NCI-H345 treated with DMSO at 0.1 percent for 48 hours (cell line): ENCODE results near the gene LRCH3.

ENCODE experiments used
- DNase-seq: peaks from one replicate; lab custom pipeline; 2025; ENCODE audit not compliant: unreplicated experiment; lab: John Stamatoyannopoulos, UW

The LRCH3 gene

GRCh38 chr3:197791113-197791891 is at the start of gene LRCH3:
Gene LRCH3, plus strand, starts transcription at chr3:197791254. Its CDS starts 25 bp downstream, at chr3:197791279.
- peak; percentile 74 for DNase-seq

- DNase-seq: no peak
Measured at GRCh38 chr3:197742787-197743186, 48.3 kb upstream of the LRCH3 start.

GRCh38 chr3:197746209-197746608 is 44.8 kb upstream of the LRCH3 start:
- no peak for DNase-seq

GRCh38 chr3:197746801-197747237 is 44.2 kb upstream of the LRCH3 start:
- no peak for DNase-seq

GRCh38 chr3:197748597-197749314 is 42.3 kb upstream of the LRCH3 start:
- DNase-seq: no peak

- DNase-seq: peak; percentile 78
Measured at GRCh38 chr3:197749315-197749600, 41.8 kb upstream of the LRCH3 start.

- peak; percentile 78 for DNase-seq
Measured at GRCh38 chr3:197749601-197750395, 41.3 kb upstream of the LRCH3 start, which contains the start of gene FYTTD1. Gene FYTTD1, plus strand, starts transcription at chr3:197749883. Its CDS starts 89 bp downstream, at chr3:197749972.

- DNase-seq: peak; percentile 59
Measured at GRCh38 chr3:197750396-197750831, 40.6 kb upstream of the LRCH3 start.

GRCh38 chr3:197750858-197751737 is 40.0 kb upstream of the LRCH3 start:
- peak; percentile 59 for DNase-seq

- no peak for DNase-seq
Measured at GRCh38 chr3:197752107-197752506, 38.9 kb upstream of the LRCH3 start.

- DNase-seq: no peak
Measured at GRCh38 chr3:197753263-197753662, 37.8 kb upstream of the LRCH3 start.

GRCh38 chr3:197756704-197757103 is 34.4 kb upstream of the LRCH3 start:
- no peak for DNase-seq

GRCh38 chr3:197758512-197758911 is 32.5 kb upstream of the LRCH3 start:
- no peak for DNase-seq

GRCh38 chr3:197761784-197762183 is 29.3 kb upstream of the LRCH3 start:
- no peak for DNase-seq

GRCh38 chr3:197775317-197775716 is 15.7 kb upstream of the LRCH3 start:
- no peak for DNase-seq

- no peak for DNase-seq
Measured at GRCh38 chr3:197782230-197782629, 8.8 kb upstream of the LRCH3 start.

GRCh38 chr3:197784019-197784585 is 7.0 kb upstream of the LRCH3 start:
- DNase-seq: no peak

GRCh38 chr3:197787412-197787811 is 3.6 kb upstream of the LRCH3 start:
- DNase-seq: no peak

GRCh38 chr3:197789309-197789708 is 1.7 kb upstream of the LRCH3 start:
- no peak for DNase-seq

GRCh38 chr3:197790033-197790432 is 1.0 kb upstream of the LRCH3 start:
- DNase-seq: no peak
